Body of pancreas (tissue), 4 donors: ENCODE data around the gene SLC17A1.

Experiments
- POLR2A ChIP-seq, 3 donors: fragments of 450-650 bp; IDR thresholded peaks; one replicate each; pipeline ENCODE4 v1.6.1; 2016; ENCODE audit warnings: antibody characterized with exemption in 3 of 3, mild to moderate bottlenecking in 2 of 3
- TF ChIP-seq, protein P1 (sequence below), 7 experiments: fragments of 450-650 bp in 4 of 7; fragments of 200-600 bp in 3 of 7; sonication (generic) in 3 of 7; IDR thresholded peaks; one replicate each; pipeline ENCODE4 v1.5.1; 2016 to 2019; ENCODE audit warnings: antibody characterized with exemption in 7 of 7

DNA sequence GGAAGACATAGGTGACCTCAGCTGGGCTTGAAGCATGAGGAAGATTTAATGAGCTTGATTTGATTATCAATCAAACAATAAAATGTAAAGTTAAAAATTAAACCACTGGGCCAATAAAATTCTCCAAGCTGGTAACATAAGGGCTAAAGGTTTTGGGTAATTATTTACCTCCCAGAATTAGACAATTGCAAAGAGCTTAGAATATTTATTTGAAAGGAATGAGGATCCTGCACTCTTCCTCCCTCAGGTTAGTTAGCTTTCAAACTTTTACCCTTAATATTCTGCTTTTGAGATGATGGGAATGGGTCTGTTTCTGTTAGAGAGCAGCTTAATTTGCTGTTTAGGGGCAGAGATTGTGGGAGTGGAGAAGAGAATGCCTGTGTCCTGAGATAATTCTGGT lies 77.3 kb downstream of the SLC17A1 start, which contains the start of gene SLC17A4:
- TF ChIP-seq, protein P1, sequence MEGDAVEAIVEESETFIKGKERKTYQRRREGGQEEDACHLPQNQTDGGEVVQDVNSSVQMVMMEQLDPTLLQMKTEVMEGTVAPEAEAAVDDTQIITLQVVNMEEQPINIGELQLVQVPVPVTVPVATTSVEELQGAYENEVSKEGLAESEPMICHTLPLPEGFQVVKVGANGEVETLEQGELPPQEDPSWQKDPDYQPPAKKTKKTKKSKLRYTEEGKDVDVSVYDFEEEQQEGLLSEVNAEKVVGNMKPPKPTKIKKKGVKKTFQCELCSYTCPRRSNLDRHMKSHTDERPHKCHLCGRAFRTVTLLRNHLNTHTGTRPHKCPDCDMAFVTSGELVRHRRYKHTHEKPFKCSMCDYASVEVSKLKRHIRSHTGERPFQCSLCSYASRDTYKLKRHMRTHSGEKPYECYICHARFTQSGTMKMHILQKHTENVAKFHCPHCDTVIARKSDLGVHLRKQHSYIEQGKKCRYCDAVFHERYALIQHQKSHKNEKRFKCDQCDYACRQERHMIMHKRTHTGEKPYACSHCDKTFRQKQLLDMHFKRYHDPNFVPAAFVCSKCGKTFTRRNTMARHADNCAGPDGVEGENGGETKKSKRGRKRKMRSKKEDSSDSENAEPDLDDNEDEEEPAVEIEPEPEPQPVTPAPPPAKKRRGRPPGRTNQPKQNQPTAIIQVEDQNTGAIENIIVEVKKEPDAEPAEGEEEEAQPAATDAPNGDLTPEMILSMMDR (IDR thresholded peaks at IDR 0.05), result no peak
- peak in 1 of 3 donors; percentile 27 for TF ChIP-seq POLR2A (IDR thresholded peaks at IDR 0.05)
